Measurements from ENCODE around the gene NPHP4. TPM values are rescaled to one million over a fixed set of nuclear protein-coding genes. Genes with fewer than 3 reads are reported as not detected.

NPHP4 gene
- polyA plus RNA-seq, 1 donor (not counting 4 experiments of a cell fraction or from before 2014, with no cell fraction given) = 3.7 TPM

DNA sequence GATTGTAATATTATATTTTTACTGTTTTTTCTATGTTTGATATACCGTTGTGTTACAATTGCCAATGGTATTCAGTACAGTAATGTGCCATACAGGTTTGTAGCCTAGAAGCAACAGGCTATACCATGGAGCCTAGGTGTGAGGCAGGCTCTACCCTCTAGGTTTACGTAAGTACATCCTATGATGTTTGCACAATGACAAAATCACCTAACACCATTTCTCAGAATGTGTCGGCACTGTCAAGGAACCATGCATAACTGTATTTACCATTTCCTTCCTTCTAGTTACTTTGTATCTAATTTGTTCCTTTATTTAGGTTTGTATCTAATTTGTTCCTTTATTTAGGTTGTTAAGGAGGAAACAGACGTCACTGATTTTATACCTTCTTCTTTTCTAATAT, 9.9 kb downstream of the NPHP4 start:
- Histone ChIP-seq H3K36me3 (ENCODE audit: control insufficient read depth in 2 of 2, extremely low read depth in 1 of 2, insufficient read depth in 2 of 2, low read length in 2 of 2) (peaks cover 0 to 4% of the 10 kb centered on the region in 2 experiments), H3K79me2 (ENCODE audit: control insufficient read depth, insufficient read depth, low read length) (no peaks in the 10 kb centered on the region), H3K4me2 (ENCODE audit: control insufficient read depth, extremely low read depth, insufficient read depth, low read depth, low read length) (no peak overlapping the region), H3K4me3 (ENCODE audit: control insufficient read depth in 2 of 3, extremely low read depth in 1 of 3, insufficient read depth in 2 of 3, low read depth in 1 of 3, low read length in 3 of 3) (no peak overlapping the region), H3K27ac (ENCODE audit: control insufficient read depth, insufficient read depth, low read length) (no peak overlapping the region), H4K20me1 (ENCODE audit: control insufficient read depth, extremely low read depth, insufficient read depth, low read length) (peaks cover 1% of the 10 kb centered on the region), H2AFZ (ENCODE audit: control insufficient read depth, low read length) (no peak overlapping the region), H3K9me3 (ENCODE audit: control insufficient read depth, low read depth, low read length) (no peaks in the 10 kb centered on the region), H3K27me3 (ENCODE audit: control insufficient read depth, extremely low read depth, insufficient read depth, low read length) (no peaks in the 10 kb centered on the region), H3K9ac (ENCODE audit: control insufficient read depth, extremely low read depth, insufficient read depth, low read length) (no peak overlapping the region), H3K4me1 (ENCODE audit: control insufficient read depth, extremely low read depth, insufficient read depth, low read length) (peaks cover 9% of the 10 kb centered on the region), H3K9me1 (ENCODE audit: control insufficient read depth, extremely low read depth, insufficient read depth, low read length) (no peaks in the 10 kb centered on the region)
- dilution Hi-C loops (cut with MboI; ENCODE audit: extremely low pct_ligation_motif_present, low sequenced_read_pairs) = no loop called here
- FAIRE-seq = no peak
- DNase-seq (ENCODE audit: low read depth, low spot score) = no peak
- TF ChIP-seq EZH2 (IDR thresholded peaks at IDR 0.05; ENCODE audit: low read length) (no peak), CTCF (optimal IDR thresholded peaks at IDR 0.05 in 1 of 3, IDR thresholded peaks at IDR 0.05 in 1 of 3, conservative IDR thresholded peaks at IDR 0.05 in 1 of 3; ENCODE audit: extremely low read depth in 1 of 3, insufficient read depth in 2 of 3, low read length in 3 of 3) (no peak)

GRCh38 chr1:5981009-5981380, 11.2 kb downstream of the NPHP4 start:
- H4K20me1 ChIP-seq (ENCODE audit: control insufficient read depth, extremely low read depth, insufficient read depth, low read length) = peaks cover 2% of the 10 kb centered on the region
- H3K79me2 ChIP-seq (ENCODE audit: control insufficient read depth, insufficient read depth, low read length) = no peaks in the 10 kb centered on the region
- H3K4me3 ChIP-seq (ENCODE audit: control insufficient read depth in 2 of 3, extremely low read depth in 1 of 3, insufficient read depth in 2 of 3, low read depth in 1 of 3, low read length in 3 of 3) = no peak overlapping the region
- no peaks in the 10 kb centered on the region for H3K9me3 ChIP-seq (ENCODE audit: control insufficient read depth, low read depth, low read length)
- peaks cover 4 to 7% of the 10 kb centered on the region in 2 experiments for H3K36me3 ChIP-seq (ENCODE audit: control insufficient read depth in 2 of 2, extremely low read depth in 1 of 2, insufficient read depth in 2 of 2, low read length in 2 of 2)
- H3K9me1 ChIP-seq (ENCODE audit: control insufficient read depth, extremely low read depth, insufficient read depth, low read length) = no peaks in the 10 kb centered on the region
- H3K27ac ChIP-seq (ENCODE audit: control insufficient read depth, insufficient read depth, low read length) = no peak overlapping the region
- FAIRE-seq (no peak), DNase-seq (ENCODE audit: low read depth, low spot score) (no peak)
- no peak overlapping the region for H3K9ac ChIP-seq (ENCODE audit: control insufficient read depth, extremely low read depth, insufficient read depth, low read length)
- dilution Hi-C loops (cut with MboI; ENCODE audit: extremely low pct_ligation_motif_present, low sequenced_read_pairs) = no loop called here
- H3K27me3 ChIP-seq (ENCODE audit: control insufficient read depth, extremely low read depth, insufficient read depth, low read length) = no peaks in the 10 kb centered on the region
- TF ChIP-seq EZH2 (IDR thresholded peaks at IDR 0.05; ENCODE audit: low read length) (no peak), CTCF (optimal IDR thresholded peaks at IDR 0.05 in 1 of 3, IDR thresholded peaks at IDR 0.05 in 1 of 3, conservative IDR thresholded peaks at IDR 0.05 in 1 of 3; ENCODE audit: extremely low read depth in 1 of 3, insufficient read depth in 2 of 3, low read length in 3 of 3) (no peak)
- peaks cover 9% of the 10 kb centered on the region for H3K4me1 ChIP-seq (ENCODE audit: control insufficient read depth, extremely low read depth, insufficient read depth, low read length)
- no peak overlapping the region for H2AFZ ChIP-seq (ENCODE audit: control insufficient read depth, low read length)
- no peak overlapping the region for H3K4me2 ChIP-seq (ENCODE audit: control insufficient read depth, extremely low read depth, insufficient read depth, low read depth, low read length)
